ENCODE measurements around the gene CARD11. TPM values are rescaled to one million over a fixed set of nuclear protein-coding genes. Genes with fewer than 3 reads are reported as not detected.

The CARD11 gene
- 2.0 and 3.7 TPM in 2 replicates for total RNA-seq

DNA sequence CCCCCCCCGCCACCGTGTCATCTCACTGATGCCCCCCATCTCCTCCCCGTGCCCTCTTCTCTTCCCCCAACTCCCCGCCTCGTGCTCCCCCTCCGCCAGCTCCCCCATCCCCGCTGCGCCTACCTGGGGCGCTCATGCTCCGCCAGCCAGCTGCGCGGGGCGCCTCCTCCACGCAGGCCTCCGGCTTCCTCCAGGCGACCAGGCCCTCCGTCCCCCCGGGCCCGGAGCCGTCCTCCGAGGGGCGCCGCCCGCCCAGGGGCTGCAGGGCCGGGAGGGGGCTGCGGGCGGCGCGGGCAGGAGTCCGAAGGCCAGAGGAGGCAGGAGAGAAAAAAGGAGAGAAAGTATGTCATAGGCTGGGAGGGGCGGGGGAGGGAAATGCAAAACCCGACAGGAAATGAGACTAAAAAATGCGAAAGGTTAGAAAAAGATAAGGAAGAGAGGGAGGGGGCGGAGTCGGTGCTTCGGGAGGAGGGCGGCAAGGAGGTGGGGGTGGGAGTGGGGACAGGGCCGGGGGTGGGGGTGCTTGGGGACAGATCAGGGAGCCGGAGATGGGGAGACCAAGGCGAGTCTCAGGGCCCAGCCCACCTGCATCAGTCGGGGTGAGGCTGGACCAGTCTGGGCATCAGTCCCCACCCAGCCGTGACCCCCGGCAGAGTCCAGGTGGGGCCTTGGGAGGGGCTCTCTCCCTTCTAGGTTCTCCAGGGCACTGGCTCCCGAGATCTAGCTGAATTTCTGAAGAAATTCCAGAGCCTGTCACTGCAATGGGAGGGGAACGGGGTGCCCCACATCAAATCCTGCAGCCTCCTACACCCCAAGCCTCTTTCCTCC, at the start of gene CARD11:
TSS of gene CARD11 (minus strand) at position 324 of the 828 bp plus-strand sequence. CDS start 85,361 bp downstream, outside the sequence.

Other genes with a start within 250 kb of the CARD11 start
- gene GNA12, start 199.6 kb downstream of the CARD11 start, total RNA-seq: 31.7 and 36.9 TPM in 2 replicates

All from placental epithelial cell (primary cell).